ENCODE measurements around the gene FAM237A.

DNA sequence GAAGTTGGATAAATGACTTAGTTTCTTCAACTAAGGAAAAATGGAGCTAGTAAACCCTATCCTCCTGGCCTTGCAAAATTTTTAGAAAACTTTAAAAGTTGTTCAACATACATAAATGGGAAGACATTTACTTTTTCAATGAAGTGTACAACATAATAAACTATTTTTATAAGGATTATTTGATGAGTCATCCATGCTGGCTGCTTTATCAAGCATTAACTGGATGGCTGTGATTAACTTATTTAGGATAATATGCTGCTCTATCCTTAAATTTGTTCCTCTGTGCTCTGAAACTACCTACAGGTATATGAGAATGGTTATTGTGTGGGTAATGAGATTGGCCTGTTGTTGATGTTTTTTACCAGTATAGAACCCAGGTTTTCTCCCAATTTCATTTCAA is 54.6 kb downstream of the FAM237A start:
- TF ChIP-seq, protein P1, sequence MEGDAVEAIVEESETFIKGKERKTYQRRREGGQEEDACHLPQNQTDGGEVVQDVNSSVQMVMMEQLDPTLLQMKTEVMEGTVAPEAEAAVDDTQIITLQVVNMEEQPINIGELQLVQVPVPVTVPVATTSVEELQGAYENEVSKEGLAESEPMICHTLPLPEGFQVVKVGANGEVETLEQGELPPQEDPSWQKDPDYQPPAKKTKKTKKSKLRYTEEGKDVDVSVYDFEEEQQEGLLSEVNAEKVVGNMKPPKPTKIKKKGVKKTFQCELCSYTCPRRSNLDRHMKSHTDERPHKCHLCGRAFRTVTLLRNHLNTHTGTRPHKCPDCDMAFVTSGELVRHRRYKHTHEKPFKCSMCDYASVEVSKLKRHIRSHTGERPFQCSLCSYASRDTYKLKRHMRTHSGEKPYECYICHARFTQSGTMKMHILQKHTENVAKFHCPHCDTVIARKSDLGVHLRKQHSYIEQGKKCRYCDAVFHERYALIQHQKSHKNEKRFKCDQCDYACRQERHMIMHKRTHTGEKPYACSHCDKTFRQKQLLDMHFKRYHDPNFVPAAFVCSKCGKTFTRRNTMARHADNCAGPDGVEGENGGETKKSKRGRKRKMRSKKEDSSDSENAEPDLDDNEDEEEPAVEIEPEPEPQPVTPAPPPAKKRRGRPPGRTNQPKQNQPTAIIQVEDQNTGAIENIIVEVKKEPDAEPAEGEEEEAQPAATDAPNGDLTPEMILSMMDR (conservative IDR thresholded peaks at IDR 0.05 in 1 of 2, IDR thresholded peaks at IDR 0.05 in 1 of 2; ENCODE audit: low read depth in 1 of 2, low read length in 2 of 2) = no peak
- TF ChIP-seq EZH2 (IDR thresholded peaks at IDR 0.05; ENCODE audit: low read length, missing control alignments) = no peak
